Hematopoietic multipotent progenitor cell treated with erythropoietin and hydrocortisone succinate and interleukin-3 and kit ligand, for 8 days (in vitro differentiated cells): ENCODE measurements around the gene SOX18.
A peak's percentile ranks its signal among the peaks of the same experiment; 100 is the strongest.

Experiments
- DNase-seq: peaks from one replicate; pipeline ENCODE4 v3.0.0-alpha.2; 2015

Gene SOX18

GRCh38 chr20:64051561-64052325 lies 2.3 kb upstream of the SOX18 start:
- DNase-seq = no peak

DNA sequence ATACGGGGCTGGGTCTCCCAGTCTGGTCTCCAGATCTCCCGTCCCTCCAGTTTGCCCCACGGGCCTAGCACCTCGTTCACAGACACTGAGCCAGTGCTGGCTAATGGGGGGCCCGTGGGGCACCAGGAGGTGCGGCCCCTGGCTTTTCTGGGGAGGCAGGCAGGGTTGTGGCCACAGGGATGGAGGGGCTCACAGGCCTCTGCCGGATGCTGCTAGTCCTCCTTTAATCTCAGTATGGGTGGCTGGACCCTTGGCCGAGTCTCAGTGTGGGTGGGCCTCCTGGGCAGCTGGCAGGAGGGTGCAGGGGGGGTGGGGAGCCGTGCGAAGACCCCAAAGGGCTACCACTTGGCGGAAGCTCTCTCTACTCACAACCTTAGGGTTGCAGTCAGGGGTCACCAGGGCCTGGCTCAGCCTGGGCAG lies 1.6 kb upstream of the SOX18 start:
- no peak for DNase-seq

- no peak for DNase-seq
These were observed 1.0 kb upstream of the SOX18 start for GRCh38 chr20:64050261-64051032.

GRCh38 chr20:64049878-64050260 lies 430 bp upstream of the SOX18 start:
- no peak for DNase-seq

DNA sequence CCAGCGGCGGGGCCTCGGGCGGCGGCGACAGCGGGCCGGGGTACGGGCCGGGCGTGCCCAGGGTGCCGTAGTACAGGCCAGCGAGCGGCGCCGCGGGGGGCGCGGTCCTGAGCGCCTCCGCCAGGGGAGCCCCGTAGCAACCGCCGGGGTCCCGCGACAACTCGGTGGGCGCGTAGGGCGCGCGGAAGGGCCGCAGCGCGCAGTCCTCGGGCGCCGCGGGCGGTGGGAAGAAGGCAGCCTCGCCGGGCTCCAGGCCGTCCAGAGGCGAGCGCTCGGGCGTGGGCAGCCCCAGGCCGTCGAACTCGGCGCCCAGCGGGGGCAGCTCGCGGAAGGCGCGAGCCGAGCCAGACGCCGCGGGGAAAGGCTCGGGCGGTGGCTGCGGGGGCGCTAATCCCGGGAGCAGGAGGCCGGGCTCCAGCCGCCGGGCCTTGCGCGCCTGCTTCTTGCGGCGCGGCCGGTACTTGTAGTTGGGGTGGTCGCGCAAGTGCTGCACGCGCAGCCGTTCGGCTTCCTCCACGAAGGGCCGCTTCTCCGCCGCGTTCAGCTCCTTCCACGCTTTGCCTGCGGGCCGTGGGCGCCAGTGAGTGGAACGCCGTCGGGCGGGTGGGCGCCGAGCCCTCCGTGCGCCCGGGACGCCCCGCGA lies 916 bp downstream of the SOX18 start:
- DNase-seq = no peak

GRCh38 chr20:64047968-64048401 lies 1.5 kb downstream of the SOX18 start:
- no peak for DNase-seq

DNA sequence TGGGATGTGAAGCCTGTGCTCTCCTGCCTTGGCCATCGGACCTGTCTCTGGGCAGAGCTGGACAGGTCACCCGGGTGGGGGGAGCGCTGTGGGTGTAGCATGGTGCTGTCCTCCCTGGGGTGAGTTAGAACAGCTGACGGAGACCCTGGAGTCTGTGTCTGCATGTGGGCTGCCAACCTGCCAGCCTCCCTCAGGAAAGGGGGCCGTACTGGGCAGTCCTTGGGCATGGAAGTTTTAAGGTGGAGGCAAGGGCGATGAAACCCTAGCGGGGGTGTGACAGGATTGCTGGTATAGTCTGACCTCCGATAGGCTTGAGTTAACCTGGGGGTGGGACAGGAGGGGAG lies 2.4 kb downstream of the SOX18 start:
- DNase-seq = no peak

- DNase-seq = no peak
These were observed 4.0 kb downstream of the SOX18 start for GRCh38 chr20:64045346-64046011.

- DNase-seq = no peak
These were observed 4.8 kb downstream of the SOX18 start for GRCh38 chr20:64044484-64045247.

DNA sequence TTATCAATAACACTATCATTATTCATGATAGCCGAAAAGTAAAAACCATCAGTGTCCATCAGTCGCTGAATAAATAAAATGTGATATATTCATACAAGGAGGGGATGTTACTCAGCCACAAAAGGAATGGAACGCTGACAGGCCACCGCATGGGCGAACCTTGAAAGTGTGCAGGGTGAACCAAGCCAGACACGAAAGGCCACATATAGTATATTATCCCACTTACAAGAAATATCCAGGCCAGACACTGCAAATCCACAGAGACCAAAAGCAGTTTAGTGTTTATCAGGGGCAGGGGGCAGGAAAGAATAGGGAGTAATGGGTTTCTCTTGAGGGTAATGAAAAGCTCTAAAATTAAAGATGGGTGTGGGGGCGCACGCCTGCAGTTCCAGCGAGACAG lies 5.7 kb downstream of the SOX18 start:
- no peak for DNase-seq

DNA sequence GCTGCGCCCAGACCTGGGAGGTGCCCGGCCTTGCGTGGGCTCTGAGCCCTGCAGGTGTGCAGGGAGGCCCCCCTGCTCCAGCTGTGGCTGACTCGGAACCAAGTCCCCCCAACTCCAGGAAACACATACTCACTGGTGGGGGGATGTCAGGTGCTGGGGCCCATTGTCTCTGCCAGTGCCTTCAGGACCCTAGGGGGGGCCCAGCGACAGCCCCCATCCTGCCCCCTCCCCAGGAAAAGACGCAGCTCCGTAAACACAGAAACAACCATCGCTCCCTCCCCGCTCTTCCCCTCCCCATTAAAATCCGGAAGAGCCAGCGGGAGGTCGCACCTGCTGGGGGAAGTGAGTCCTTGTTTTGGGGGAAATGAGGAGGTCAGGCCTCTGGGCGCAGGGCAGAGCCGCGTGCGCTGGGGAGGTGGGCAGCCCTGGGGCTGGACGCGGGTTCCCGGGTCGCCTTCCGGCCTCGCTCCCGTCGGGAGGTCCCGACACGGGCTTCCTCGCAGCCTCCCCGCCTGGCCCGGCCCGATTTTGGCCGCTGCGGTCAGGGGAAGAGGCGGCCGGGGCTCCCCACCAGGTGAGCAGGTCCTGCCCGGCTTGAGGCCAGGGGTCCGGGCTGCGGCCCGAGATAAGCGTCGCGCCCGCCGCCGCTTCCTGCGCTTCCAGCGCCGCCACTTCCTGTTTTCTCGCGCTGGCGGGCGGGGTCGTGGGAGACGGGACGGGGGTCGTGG lies 7.2 kb downstream of the SOX18 start:
- DNase-seq = no peak

DNA sequence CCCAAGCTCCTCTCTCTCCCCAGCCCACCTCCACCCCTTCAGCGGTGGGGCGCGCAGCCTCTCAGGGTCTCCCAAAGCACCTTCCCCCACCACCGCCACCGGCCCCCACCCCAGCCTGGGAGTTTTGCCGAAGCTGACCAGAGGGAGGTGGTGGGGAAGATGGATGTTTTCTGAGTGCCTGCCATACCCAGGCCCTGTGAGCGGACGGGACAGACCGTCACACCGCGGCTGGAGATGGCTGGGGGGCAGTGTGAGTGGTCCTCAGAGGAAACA lies 7.7 kb downstream of the SOX18 start:
- no peak for DNase-seq

DNA sequence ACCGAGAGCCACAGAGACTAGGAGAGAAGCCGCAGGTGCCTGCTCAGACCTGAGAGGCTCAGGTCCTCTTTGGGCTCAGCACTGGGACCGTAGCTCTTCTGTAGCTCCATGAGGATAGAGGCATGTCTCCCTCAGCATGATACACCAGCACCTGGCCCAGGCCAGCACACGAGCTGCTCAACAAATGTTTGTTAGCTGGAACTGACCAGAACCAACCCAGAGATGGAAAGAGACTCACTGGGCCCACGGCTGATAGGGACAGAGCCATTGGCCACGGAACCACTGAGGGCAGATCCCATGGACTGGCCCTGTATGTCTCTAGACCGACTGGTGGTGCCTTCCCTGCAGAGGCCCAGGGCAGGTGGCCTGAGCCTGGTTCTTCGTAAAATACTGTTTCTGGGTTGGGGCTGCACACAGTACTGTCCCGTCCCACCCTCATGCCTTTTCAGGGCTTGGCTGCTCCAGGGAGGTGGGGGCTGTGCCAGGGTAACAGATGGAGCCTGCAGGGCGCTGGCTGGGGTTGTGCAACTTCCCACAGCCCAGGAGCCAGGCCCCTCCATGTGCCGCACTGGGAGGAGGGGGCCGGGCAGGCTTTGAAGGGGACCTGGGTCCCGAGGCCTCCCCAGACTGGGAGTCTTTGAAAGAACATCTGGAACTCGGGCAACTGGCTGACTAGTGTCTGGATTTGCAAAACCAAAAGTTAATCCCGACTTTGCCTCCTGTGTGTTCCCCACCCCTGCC lies 8.2 kb downstream of the SOX18 start:
- no peak for DNase-seq

DNA sequence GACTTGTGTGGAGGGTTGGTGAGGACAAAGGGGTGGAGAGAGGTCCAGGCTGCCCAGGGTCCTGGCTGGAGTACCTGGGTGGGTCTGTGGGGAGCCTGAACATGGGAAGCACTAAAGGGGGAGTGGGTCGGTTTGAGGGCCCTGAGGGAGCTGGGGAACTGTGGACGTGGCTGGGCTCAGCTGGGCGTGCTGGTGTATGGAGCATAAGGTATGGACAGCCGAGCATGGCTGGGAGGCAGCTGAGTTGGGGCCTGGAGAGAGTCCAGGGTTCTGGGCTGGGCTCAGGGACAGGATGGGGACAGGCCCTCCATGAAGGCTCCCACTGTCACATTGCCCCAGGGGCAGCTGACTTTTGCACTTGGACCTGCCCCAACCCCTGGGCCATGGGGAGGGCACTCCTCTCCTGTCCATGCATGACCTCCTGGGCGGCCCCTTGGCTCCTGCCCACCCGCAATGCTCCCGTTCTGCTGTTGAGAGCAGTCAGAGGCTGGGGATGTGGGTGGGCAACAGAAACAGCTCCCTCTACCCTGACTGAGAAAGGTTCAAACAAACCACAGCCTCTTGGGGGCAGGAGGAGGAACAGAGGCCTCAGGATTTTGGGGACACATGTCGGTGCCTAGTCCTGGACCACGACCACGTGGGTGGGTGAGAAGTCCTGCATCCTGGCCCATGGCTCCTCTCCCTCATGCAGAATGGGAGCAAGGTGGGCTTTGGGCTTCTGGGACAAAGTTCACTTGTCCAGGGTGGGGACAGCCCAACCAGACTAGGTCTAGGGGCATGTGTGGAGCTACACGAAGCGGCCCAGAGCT lies 9.0 kb downstream of the SOX18 start:
- DNase-seq = no peak

GRCh38 chr20:64039293-64040160 lies 9.9 kb downstream of the SOX18 start:
- DNase-seq = no peak

DNA sequence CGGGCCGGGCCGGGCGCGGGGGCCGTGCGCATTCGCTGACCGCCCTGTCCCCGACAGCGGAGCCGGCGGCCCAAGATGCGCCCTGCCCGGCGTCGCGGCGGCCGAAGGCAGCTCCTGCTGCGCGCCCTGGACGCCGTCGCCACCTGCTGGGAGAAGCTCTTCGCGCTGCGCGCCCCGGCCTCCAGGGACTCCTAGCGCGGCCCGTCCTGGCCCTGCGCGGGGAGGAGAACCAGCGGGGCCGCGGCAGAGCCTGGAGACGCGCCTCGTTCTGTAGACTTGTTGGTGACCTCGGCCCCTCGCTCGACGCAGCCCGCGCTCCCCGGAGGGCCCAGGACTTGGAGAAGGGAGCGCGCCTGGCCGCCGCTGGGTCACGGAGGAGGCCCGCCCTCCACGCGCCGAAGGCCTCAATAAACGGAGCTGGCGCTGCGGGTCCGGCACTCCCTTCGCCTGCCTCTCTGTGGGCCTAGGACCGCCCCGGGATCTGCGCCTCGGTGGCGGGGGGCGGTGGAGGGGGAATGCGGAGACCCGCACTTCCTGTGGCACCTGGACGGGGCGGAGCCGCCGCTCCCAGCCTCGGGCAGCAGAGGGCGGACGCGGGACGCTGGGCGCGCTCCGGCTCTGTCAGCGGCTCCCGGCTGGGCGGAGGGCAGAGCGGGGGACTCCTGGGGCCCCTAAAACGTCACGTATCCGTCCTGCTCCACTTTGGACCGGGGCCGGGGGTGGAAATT lies 10.7 kb downstream of the SOX18 start:
- DNase-seq = peak; percentile 63

GRCh38 chr20:64038224-64038564 lies 11.2 kb downstream of the SOX18 start:
- DNase-seq = no peak

DNA sequence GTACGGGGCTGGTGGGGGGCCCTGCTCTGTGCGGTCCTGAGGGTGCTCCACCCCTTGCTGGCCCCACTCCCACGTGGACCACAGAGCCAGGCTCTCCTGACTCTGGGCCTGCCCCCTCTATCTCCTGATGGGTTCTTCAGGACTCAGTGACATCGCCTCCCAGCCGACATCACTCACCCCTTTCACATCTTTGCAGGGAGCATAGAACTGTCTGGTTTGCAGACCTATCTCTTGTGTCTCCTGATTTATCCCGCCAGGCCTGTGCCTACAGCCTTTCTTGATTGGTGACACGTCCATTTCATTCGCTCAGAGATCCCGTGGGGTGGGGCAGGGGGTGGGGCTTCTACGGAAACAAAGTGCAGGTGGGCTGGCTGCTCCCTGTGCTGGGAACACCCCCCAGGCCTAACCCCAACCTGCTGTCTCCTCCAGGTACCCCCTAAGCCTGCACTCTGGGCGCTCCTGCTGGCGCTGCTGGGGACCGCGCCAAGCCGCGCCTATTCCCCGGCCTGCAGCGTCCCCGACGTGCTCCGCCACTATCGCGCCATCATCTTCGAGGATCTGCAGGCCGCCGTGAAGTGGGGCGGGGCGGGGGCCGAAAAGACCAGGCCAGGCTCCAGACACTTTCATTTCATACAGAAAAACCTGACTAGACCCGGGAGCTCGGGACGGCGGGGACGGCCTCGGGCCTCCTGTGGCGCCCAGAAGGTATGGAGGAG lies 11.8 kb downstream of the SOX18 start:
- peak; percentile 9 for DNase-seq

- DNase-seq = no peak
These were observed 12.3 kb downstream of the SOX18 start for GRCh38 chr20:64037199-64037497.
